H1 (cell line): ENCODE measurements around the gene HOXD11. TPM values are rescaled to one million over a fixed set of nuclear protein-coding genes. Genes with fewer than 3 reads are reported as not detected.
A peak's percentile ranks its signal among the peaks of the same experiment; 100 is the strongest.

Source experiments
- CHD1 ChIP-seq: IDR thresholded peaks from 2 replicates; pipeline ENCODE4 v1.6.1; 2012; ENCODE audit warnings: low read depth, low read length, improper control_type of control experiment
- CTBP2 ChIP-seq: IDR thresholded peaks from 2 replicates; pipeline ENCODE4 v1.7.0; 2011; ENCODE audit warnings: borderline replicate concordance, mild to moderate bottlenecking, moderate library complexity, mixed read lengths, low read length; ENCODE audit not compliant: insufficient read depth, insufficient read length
- EGR1 ChIP-seq: IDR thresholded peaks from 2 replicates; pipeline ENCODE4 v1.6.1; 2011; ENCODE audit warnings: low read depth, low read length, borderline replicate concordance
- EP300 ChIP-seq, 2 experiments: IDR thresholded peaks; 1 replicate in 1 of 2; 2 replicates in 1 of 2; pipeline ENCODE4 v1.6.1; 2011 to 2012; ENCODE audit warnings: low read depth in 2 of 2, low read length in 2 of 2, mild to moderate bottlenecking in 2 of 2, borderline replicate concordance in 1 of 2, inconsistent platforms in 1 of 2, moderate library complexity in 1 of 2
- EZH2 ChIP-seq: fragments of 200-600 bp; sonication (generic); IDR thresholded peaks from 2 replicates; pipeline ENCODE4 v1.7.1; 2012; ENCODE audit warnings: low read depth, mild to moderate bottlenecking, moderate library complexity, low read length, inconsistent platforms; ENCODE audit not compliant: severe bottlenecking
- SAP30 ChIP-seq: fragments of 300-600 bp; sonication (generic); IDR thresholded peaks from 2 replicates; pipeline ENCODE4 v1.7.1; 2012; ENCODE audit warnings: low read length, moderate library complexity, mild to moderate bottlenecking, inconsistent platforms; ENCODE audit not compliant: insufficient read depth, insufficient replicate concordance
- SIX5 ChIP-seq: IDR thresholded peaks from 2 replicates; pipeline ENCODE4 v1.6.1; 2011; ENCODE audit warnings: mild to moderate bottlenecking, low read depth, low read length
- SP4 ChIP-seq: IDR thresholded peaks from 2 replicates; pipeline ENCODE4 v1.6.1; 2012; ENCODE audit warnings: low read length, inconsistent platforms
- polyA plus RNA-seq, 7 experiments: library from polyadenylated mRNA; depleted of rRNA in 3 of 7; stranded (reverse) in 5 of 7; unstranded in 2 of 7; fragments of >200 nt in 5 of 7; fragments of 200-250 nt in 2 of 7; gene quantifications; 1 replicate in 5 of 7; 2 replicates in 1 of 7; 4 replicates in 1 of 7; pipeline versions ENCODE4 v1.2.1 to v1.2.3, GENCODE V29; 2011 to 2013; ENCODE audit warnings: missing spikeins in 2 of 7, mixed read lengths in 2 of 7
- total RNA-seq: library from RNA; stranded (reverse); fragmentation: NEBNext Ultra II Directional; extraction: Animal tissue kit (Norgen Biotek cat#: 25700); gene quantifications from 2 replicates; pipeline ENCODE4 v1.2.1, GENCODE V29; 2021

The HOXD11 gene
- total and polyA plus RNA-seq, 2 of the 8 experiments (the other 6 are each of a cell fraction or from before 2014, with no cell fraction given): not detected

DNA sequence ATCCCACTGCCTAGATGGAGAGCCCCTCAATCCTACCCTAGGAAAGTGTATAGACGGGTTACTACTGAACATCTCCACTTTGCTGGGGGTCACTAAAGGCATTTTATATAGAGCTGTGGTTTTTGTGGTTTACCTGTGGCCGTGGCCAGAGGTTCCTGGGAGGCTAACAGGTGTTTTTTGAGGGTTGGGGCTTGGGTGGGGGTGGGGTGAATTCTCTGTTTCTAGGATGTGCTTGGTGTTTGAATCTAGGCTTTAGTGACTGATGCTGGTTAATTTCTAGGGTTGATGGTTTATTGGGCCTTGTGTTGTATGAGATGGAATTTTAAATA lies 30.1 kb downstream of the HOXD11 start (continued):
- no peak for TF ChIP-seq EP300 (IDR thresholded peaks at IDR 0.05; ENCODE audit: borderline replicate concordance in 1 of 2, low read depth in 2 of 2, low read length in 2 of 2)
- no peak for TF ChIP-seq SP4
- TF ChIP-seq CTBP2: no peak
- no peak for TF ChIP-seq CHD1
- TF ChIP-seq EGR1: no peak
- TF ChIP-seq EZH2: peak; percentile 45
- no peak for TF ChIP-seq SIX5
- no peak for TF ChIP-seq SAP30
- TF ChIP-seq, all 59 proteins: peak for 3
